Measurements from ENCODE around the gene PRIMA1.

The PRIMA1 gene

GRCh38 chr14:93825235-93825553 lies 36.9 kb upstream of the PRIMA1 start:
- in situ Hi-C loops (cut with HindIII; ENCODE audit: low sequenced_read_pairs), result no loop called here
- TF ChIP-seq, protein P1, sequence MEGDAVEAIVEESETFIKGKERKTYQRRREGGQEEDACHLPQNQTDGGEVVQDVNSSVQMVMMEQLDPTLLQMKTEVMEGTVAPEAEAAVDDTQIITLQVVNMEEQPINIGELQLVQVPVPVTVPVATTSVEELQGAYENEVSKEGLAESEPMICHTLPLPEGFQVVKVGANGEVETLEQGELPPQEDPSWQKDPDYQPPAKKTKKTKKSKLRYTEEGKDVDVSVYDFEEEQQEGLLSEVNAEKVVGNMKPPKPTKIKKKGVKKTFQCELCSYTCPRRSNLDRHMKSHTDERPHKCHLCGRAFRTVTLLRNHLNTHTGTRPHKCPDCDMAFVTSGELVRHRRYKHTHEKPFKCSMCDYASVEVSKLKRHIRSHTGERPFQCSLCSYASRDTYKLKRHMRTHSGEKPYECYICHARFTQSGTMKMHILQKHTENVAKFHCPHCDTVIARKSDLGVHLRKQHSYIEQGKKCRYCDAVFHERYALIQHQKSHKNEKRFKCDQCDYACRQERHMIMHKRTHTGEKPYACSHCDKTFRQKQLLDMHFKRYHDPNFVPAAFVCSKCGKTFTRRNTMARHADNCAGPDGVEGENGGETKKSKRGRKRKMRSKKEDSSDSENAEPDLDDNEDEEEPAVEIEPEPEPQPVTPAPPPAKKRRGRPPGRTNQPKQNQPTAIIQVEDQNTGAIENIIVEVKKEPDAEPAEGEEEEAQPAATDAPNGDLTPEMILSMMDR (IDR thresholded peaks at IDR 0.05; ENCODE audit: low read depth, low read length, missing control alignments), result no peak
- DNase-seq (ENCODE audit: low read depth), result no peak
- H3K4me3 ChIP-seq (ENCODE audit: low read depth, low read length), result no peak overlapping the region

DNA sequence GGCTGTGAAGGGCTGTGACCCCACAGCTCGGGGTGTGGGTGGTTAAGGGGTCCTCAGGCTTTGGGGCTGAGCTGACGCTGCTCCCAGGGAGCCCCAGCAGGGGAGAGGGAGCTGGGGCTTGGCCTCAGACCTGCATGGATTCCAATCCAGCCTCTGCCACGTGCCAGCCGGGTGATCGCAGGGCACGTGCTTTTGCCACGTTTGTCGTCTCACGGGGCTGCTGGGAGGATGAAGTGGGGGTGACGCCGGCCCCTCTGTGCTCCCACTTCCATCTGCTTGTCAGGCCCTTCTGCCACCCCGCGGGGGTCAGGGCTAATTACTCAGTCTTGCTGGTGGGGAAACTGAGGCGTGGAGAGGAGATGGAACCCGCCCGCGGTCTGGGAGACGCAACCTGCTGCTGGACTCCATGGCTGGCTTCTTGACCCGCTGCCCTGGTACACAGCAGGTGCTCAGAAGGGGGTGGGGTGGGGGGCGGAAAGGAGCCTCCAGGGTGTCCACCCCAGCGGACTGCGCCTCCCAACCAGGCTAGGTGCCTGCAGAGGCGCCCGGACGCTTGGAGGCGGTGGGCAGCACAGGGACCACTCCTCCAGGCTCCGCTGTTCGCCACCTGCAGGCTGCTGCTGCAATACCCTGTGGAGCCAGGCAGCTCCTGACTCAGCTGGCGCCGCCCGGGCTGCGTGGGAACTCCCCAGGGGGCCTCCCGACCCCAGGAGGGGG lies 36.4 kb upstream of the PRIMA1 start:
- TF ChIP-seq, protein P1 (IDR thresholded peaks at IDR 0.05; ENCODE audit: low read depth, low read length, missing control alignments), result no peak
- no peak overlapping the region for H3K4me3 ChIP-seq (ENCODE audit: low read depth, low read length)
- DNase-seq (ENCODE audit: low read depth), result no peak
- in situ Hi-C loops (cut with HindIII; ENCODE audit: low sequenced_read_pairs), result no loop called here

DNA sequence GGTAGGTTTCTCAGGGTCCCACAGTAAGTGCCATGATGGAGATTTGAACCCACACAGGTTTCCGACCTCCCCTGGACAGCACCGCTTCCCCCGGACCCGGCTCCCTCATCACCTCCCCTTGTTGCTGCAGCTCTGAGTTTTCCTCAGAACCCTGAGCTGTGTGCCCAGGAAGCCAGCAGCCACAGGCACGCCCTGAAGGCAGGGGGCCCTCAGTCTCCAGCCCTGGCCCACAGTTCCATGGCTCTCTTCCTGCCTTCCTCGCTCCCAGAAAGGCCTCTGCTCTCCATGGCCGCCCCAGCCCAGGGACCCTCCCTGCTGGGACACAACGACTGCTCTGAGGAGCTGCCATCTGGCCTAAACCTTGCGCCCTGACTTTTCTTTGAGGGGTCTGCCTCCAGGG lies 35.8 kb upstream of the PRIMA1 start:
- no peak overlapping the region for H3K4me3 ChIP-seq (ENCODE audit: low read depth, low read length)
- TF ChIP-seq, protein P1 (IDR thresholded peaks at IDR 0.05; ENCODE audit: low read depth, low read length, missing control alignments), result no peak
- in situ Hi-C loops (cut with HindIII; ENCODE audit: low sequenced_read_pairs), result no loop called here
- no peak for DNase-seq (ENCODE audit: low read depth)

GRCh38 chr14:93821051-93821450 lies 32.8 kb upstream of the PRIMA1 start:
- in situ Hi-C loops (cut with HindIII; ENCODE audit: low sequenced_read_pairs), result no loop called here
- no peak overlapping the region for H3K4me3 ChIP-seq (ENCODE audit: low read depth, low read length)
- TF ChIP-seq, protein P1 (IDR thresholded peaks at IDR 0.05; ENCODE audit: low read depth, low read length, missing control alignments), result no peak
- DNase-seq (ENCODE audit: low read depth), result no peak

DNA sequence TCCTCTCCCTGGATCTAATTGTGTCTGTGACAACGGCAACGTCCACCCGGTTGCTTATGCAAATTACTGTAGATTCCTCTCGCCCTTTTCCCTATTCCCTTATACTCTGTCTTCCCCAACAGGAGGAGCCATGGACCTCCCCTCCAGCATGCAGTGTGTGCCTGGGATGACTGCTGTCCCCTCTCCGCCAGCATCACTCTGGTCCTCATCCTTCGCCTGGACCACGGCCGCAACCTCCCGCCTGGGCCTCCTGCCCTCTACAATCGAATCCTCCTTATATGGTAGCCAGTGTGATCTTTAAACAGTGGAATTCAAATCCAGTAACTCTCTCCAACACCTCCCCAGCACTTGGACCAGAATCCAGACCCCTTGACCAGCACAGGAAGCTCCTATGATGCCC lies 30.6 kb upstream of the PRIMA1 start:
- TF ChIP-seq, protein P1 (IDR thresholded peaks at IDR 0.05; ENCODE audit: low read depth, low read length, missing control alignments), result no peak
- DNase-seq (ENCODE audit: low read depth), result no peak
- in situ Hi-C loops (cut with HindIII; ENCODE audit: low sequenced_read_pairs), result no loop called here
- no peak overlapping the region for H3K4me3 ChIP-seq (ENCODE audit: low read depth, low read length)

DNA sequence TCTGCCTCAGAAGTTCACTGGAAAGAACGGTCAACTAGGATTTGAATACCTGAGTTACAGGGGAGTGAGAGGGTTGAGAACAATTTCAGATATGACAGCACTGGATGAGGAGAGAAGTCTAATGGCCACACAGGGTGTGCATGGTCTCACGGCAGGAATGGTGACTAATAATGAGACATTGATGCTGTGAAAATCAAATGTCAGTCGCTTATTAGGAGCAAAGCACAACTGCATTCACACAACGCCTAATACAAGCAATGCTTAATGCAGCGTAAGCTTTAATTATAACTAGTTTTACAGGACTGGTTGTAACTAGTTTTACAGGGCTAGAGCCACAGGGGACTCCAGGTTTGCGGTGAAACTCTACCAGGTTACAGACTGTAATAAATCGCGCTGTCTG lies 23.4 kb upstream of the PRIMA1 start:
- in situ Hi-C loops (cut with HindIII; ENCODE audit: low sequenced_read_pairs), result no loop called here
- TF ChIP-seq, protein P1 (IDR thresholded peaks at IDR 0.05; ENCODE audit: low read depth, low read length, missing control alignments), result no peak
- no peak overlapping the region for H3K4me3 ChIP-seq (ENCODE audit: low read depth, low read length)
- no peak for DNase-seq (ENCODE audit: low read depth)

All from astrocyte of the cerebellum (primary cell).